ENCODE results near the gene USP7.
A peak's percentile ranks its signal among the peaks of the same experiment; 100 is the strongest.
"Not testable (repeated sequence)": the region's sequence is repeated elsewhere in the genome, so short reads cannot be mapped to it uniquely, and the experiment has no call there.

USP7 gene

GRCh38 chr16:8874388-8874787 lies 89.3 kb downstream of the USP7 start:
- no peak for DNase-seq

- not testable (repeated sequence) for DNase-seq
Observed at GRCh38 chr16:8873866-8874195, 89.9 kb downstream of the USP7 start.

GRCh38 chr16:8872967-8873865 lies 90.5 kb downstream of the USP7 start:
- DNase-seq: no peak

GRCh38 chr16:8872071-8872470 lies 91.6 kb downstream of the USP7 start:
- no peak for DNase-seq

GRCh38 chr16:8869988-8870241 lies 93.8 kb downstream of the USP7 start:
- DNase-seq: not testable (repeated sequence)

- DNase-seq: no peak
Observed at GRCh38 chr16:8869212-8869987, 94.3 kb downstream of the USP7 start.

GRCh38 chr16:8868416-8869211 lies 95.1 kb downstream of the USP7 start, which contains the start of gene CARHSP1:
Gene CARHSP1 (minus strand): TSS chr16:8869006. CDS start chr16:8859328, 9,678 bp downstream.
- DNase-seq: peak; percentile 56

GRCh38 chr16:8867932-8868415 lies 95.7 kb downstream of the USP7 start:
- peak; percentile 16 for DNase-seq

GRCh38 chr16:8867216-8867931 lies 96.3 kb downstream of the USP7 start:
- no peak for DNase-seq

GRCh38 chr16:8866884-8867215 lies 96.9 kb downstream of the USP7 start:
- no peak for DNase-seq

- no peak for DNase-seq
Observed at GRCh38 chr16:8866118-8866883, 97.4 kb downstream of the USP7 start.

GRCh38 chr16:8865145-8865882 lies 98.4 kb downstream of the USP7 start:
- DNase-seq: no peak

- no peak for DNase-seq
Observed at GRCh38 chr16:8864480-8865110, 99.1 kb downstream of the USP7 start.

- DNase-seq: no peak
Observed at GRCh38 chr16:8863594-8864424, 99.9 kb downstream of the USP7 start.

- DNase-seq: no peak
Observed at GRCh38 chr16:8862309-8863130, 101.2 kb downstream of the USP7 start.

- DNase-seq: no peak
Observed at GRCh38 chr16:8861563-8862308, 102.0 kb downstream of the USP7 start.

- DNase-seq: no peak
Observed at GRCh38 chr16:8859913-8860881, 103.5 kb downstream of the USP7 start.
